ENCODE data around the gene CDC42EP2.
"Not testable (repeated sequence)": the region's sequence is repeated elsewhere in the genome, so short reads cannot be mapped to it uniquely, and the experiment has no call there.

The CDC42EP2 gene

DNA sequence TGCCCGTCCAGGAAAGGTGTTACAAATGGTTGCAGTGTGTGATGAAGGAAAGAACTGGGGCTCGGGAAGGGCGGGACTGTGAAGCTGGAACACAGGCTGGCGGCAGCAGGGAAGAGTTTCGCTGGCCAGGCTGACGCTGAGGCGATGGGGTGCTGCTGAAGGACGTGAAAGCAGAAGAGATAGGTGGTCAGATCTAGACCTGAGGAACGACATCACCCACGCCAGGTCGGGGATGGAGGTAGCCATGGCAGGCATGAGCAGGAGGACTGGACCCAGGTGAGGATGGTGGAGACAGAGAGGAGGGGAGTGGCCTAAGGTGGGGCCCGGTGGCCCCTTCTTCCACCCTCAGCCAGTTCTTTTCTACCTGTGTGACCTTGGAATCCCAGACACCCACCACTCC lies 9.1 kb downstream of the CDC42EP2 start:
- H3K9me3 ChIP-seq (replicated peaks; ENCODE audit: low read length): no peaks in the 10 kb centered on the region
- no peaks in the 10 kb centered on the region for H3K27me3 ChIP-seq (ENCODE audit: control insufficient read depth, insufficient read depth, low read length)
- H3K9ac ChIP-seq (ENCODE audit: low read depth, low read length): no peak overlapping the region
- H3K4me2 ChIP-seq (ENCODE audit: low read length): no peak overlapping the region
- peaks cover 37% of the 10 kb centered on the region for H3K36me3 ChIP-seq (ENCODE audit: insufficient read depth, low read length)
- no peak overlapping the region for H3K4me3 ChIP-seq (ENCODE audit: low read length)
- H3K4me1 ChIP-seq (ENCODE audit: control insufficient read depth, insufficient read depth, low read length): no peaks in the 10 kb centered on the region

DNA sequence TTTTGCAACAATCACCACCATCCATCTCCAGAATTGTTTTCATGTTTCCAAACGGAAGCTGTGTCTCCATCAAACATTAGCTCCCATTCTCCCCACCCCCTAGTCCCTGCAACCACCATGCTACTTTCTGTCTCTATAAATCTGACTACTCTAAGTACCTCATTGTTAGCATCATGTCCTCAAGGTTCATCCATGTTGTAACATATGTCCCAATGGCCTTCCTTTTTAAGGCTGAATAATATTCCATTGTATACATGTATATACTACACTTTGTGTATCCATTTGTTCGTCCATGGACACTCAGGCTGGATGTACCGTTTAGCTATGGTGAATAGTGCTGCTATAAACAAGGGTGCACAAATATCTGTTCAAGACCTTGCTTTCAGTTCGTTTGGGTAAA lies 10.8 kb downstream of the CDC42EP2 start:
- Histone ChIP-seq H3K4me3 (ENCODE audit: low read length) (no peak overlapping the region), H3K9ac (ENCODE audit: low read depth, low read length) (no peak overlapping the region), H3K4me2 (ENCODE audit: low read length) (no peak overlapping the region), H3K9me3 (replicated peaks; ENCODE audit: low read length) (no peaks in the 10 kb centered on the region), H3K4me1 (ENCODE audit: control insufficient read depth, insufficient read depth, low read length) (peaks cover 8% of the 10 kb centered on the region), H3K36me3 (ENCODE audit: insufficient read depth, low read length) (peaks cover 27% of the 10 kb centered on the region), H3K27me3 (ENCODE audit: control insufficient read depth, insufficient read depth, low read length) (no peaks in the 10 kb centered on the region)

DNA sequence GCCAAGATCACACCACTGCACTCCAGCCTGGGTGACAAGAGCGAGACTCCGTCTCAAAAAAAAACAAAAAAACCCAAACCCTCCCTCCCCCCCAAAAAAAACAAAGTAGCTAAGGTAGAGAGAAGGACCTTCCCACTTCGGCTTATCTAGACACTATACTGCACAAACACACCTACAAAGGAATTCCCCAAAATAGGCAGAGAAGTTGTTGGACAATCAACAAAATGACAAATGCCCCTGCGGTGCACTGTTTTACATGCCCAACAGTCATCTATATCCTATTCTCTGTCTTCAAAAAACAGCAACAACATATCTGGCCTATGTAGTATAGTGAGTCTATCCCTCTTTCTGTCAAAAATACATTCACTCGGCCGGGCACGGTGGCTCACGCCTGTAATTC lies 12.4 kb downstream of the CDC42EP2 start:
- no peaks in the 10 kb centered on the region for H3K9me3 ChIP-seq (replicated peaks; ENCODE audit: low read length)

DNA sequence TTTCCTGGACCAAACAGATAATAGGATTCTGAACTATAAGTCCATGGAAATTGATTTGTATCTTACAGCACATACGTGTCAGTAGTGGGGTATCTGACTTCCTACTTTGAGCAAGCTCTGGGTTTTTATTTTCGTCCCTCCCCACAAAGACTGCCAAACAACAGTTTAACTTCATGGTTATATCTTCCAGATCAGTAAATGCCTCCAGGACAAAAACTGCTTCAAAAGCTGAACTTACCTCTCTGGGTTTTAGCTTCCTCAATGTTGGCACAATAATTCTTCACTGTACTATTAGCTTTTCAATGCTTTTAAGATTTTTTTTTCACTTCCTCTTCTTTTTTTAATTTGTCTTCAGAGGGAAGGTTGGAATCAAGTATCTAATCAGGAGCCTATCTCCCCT lies 14.8 kb downstream of the CDC42EP2 start:
- Histone ChIP-seq H3K27me3 (ENCODE audit: control insufficient read depth, insufficient read depth, low read length) (no peaks in the 10 kb centered on the region), H3K4me2 (ENCODE audit: low read length) (peak overlapping the region; percentile 50), H3K4me1 (ENCODE audit: control insufficient read depth, insufficient read depth, low read length) (peaks cover 8% of the 10 kb centered on the region), H3K4me3 (ENCODE audit: low read length) (no peak overlapping the region), H3K9me3 (replicated peaks; ENCODE audit: low read length) (no peaks in the 10 kb centered on the region), H3K36me3 (ENCODE audit: insufficient read depth, low read length) (no peaks in the 10 kb centered on the region), H3K9ac (ENCODE audit: low read depth, low read length) (peak overlapping the region; percentile 64)

More for the DNA sequence above, 12.4 kb downstream of the CDC42EP2 start:
- Histone ChIP-seq H3K27me3 (ENCODE audit: control insufficient read depth, insufficient read depth, low read length) (no peaks in the 10 kb centered on the region), H3K4me1 (ENCODE audit: control insufficient read depth, insufficient read depth, low read length) (peaks cover 8% of the 10 kb centered on the region), H3K4me3 (ENCODE audit: low read length) (no peak overlapping the region), H3K36me3 (ENCODE audit: insufficient read depth, low read length) (peaks cover 12% of the 10 kb centered on the region), H3K4me2 (ENCODE audit: low read length) (no peak overlapping the region), H3K9ac (ENCODE audit: low read depth, low read length) (no peak overlapping the region)

DNA sequence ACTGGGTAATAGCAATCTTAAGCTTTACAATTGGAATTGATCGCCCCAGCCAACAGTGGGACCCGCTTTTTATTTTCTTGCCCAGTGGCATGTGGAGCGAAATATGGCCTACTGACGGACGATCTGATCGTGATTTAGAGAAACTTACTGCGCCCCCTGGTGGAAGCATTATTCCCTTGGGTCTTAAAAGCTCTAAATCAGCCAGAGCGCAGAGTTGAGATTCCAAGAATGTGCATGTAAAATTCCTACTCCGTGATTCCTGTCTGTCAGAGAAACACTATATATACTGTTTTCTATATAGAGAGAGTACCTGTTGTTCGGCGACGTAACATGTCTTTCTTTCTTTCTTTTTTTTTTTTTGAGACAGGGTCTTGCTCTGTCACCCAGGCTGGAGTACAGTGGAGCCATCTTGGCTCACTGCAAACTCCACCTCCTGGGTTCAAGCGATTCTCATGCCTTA lies 15.3 kb downstream of the CDC42EP2 start:
- H3K9me3 ChIP-seq (replicated peaks; ENCODE audit: low read length): no peaks in the 10 kb centered on the region
- H3K36me3 ChIP-seq (ENCODE audit: insufficient read depth, low read length): no peaks in the 10 kb centered on the region
- H3K27me3 ChIP-seq (ENCODE audit: control insufficient read depth, insufficient read depth, low read length): no peaks in the 10 kb centered on the region
- peaks cover 8% of the 10 kb centered on the region for H3K4me1 ChIP-seq (ENCODE audit: control insufficient read depth, insufficient read depth, low read length)
- peak overlapping the region; percentile 50 for H3K4me2 ChIP-seq (ENCODE audit: low read length)
- H3K4me3 ChIP-seq (ENCODE audit: low read length): no peak overlapping the region
- H3K9ac ChIP-seq (ENCODE audit: low read depth, low read length): peak overlapping the region; percentile 64

DNA sequence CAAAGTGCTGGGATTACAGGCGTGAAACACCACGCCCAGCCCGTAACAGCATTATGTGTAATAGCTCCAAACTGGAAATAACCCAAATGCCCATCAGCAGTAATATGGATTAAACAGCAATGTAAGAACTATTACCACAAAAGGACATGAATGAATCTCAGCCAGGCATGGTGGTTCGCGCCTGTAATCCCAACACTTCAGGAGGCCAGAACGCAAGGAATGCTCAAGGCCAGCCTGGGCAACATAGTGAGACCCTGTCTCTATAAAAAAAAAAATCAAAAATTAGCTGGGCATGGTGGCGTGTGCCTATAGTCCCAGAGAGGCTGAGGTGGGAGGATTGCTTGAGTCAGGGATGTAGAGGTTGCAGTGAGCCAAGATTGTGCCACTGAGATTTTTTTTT lies 15.9 kb downstream of the CDC42EP2 start:
- H3K4me3 ChIP-seq (ENCODE audit: low read length): no peak overlapping the region
- H3K36me3 ChIP-seq (ENCODE audit: insufficient read depth, low read length): no peaks in the 10 kb centered on the region
- H3K27me3 ChIP-seq (ENCODE audit: control insufficient read depth, insufficient read depth, low read length): no peaks in the 10 kb centered on the region
- peaks cover 13% of the 10 kb centered on the region for H3K4me1 ChIP-seq (ENCODE audit: control insufficient read depth, insufficient read depth, low read length)
- no peaks in the 10 kb centered on the region for H3K9me3 ChIP-seq (replicated peaks; ENCODE audit: low read length)
- no peak overlapping the region for H3K4me2 ChIP-seq (ENCODE audit: low read length)
- H3K9ac ChIP-seq (ENCODE audit: low read depth, low read length): no peak overlapping the region

DNA sequence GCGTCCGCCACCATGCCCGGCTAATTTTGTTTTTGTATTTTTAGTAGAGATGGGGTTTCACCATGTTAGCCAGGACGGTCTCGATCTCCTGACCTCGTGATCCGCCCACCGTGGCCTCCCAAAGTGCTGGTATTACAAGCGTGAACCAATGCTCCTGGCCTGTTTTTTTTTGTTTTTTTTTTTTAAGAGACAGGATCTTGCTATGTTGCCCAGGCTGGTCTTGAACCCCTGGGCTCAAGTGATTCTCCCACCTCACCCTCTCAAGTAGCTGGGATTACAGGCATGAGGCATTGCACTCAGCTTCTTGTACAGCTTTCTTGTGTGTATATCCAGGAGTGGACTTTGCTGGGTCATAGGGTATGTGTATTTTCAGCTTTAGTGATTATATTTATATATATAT lies 17.9 kb downstream of the CDC42EP2 start:
- H3K36me3 ChIP-seq (ENCODE audit: insufficient read depth, low read length); H3K27me3 ChIP-seq (ENCODE audit: control insufficient read depth, insufficient read depth, low read length); H3K4me3 ChIP-seq (ENCODE audit: low read length); H3K9me3 ChIP-seq (replicated peaks; ENCODE audit: low read length); H3K4me2 ChIP-seq (ENCODE audit: low read length); H3K9ac ChIP-seq (ENCODE audit: low read depth, low read length): not testable (repeated sequence)
- peaks cover 14% of the 10 kb centered on the region for H3K4me1 ChIP-seq (ENCODE audit: control insufficient read depth, insufficient read depth, low read length)

DNA sequence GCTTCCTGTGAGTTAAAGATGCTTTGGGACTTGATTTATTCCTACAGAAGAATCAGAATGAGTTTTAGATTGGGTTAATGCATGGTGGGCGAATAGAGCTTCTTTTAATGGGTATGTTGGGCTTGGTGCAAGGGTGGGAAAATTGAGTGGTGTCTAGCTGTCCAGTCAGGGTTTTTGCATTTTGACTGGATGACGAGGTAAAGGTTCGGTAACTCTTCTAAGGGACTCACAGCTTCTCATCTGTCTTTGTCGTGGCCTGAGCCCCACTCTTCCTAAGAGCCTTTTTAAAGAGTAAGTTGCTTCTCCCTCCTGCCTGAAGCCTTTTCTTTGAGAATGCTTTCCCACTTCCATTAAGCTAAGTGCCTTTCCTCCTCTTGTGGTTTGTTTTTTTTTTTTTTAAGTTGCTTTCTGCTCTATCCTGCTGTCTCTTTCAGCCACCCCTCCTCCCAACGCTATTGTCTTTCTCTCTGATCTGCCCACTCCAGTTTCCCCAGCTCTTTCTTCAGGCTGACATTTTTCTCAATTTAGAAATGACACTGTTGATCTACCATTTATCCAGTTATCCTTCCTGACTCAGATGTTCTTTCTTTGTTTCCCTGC lies 20.1 kb downstream of the CDC42EP2 start:
- peak overlapping the region; percentile 95 for H3K4me2 ChIP-seq (ENCODE audit: low read length)
- peak overlapping the region; percentile 99 for H3K4me3 ChIP-seq (ENCODE audit: low read length)
- H3K27me3 ChIP-seq (ENCODE audit: control insufficient read depth, insufficient read depth, low read length): no peaks in the 10 kb centered on the region
- peaks cover 9% of the 10 kb centered on the region for H3K4me1 ChIP-seq (ENCODE audit: control insufficient read depth, insufficient read depth, low read length)
- H3K9me3 ChIP-seq (replicated peaks; ENCODE audit: low read length): no peaks in the 10 kb centered on the region
- peak overlapping the region; percentile 98 for H3K9ac ChIP-seq (ENCODE audit: low read depth, low read length)
- peaks cover 12% of the 10 kb centered on the region for H3K36me3 ChIP-seq (ENCODE audit: insufficient read depth, low read length)

DNA sequence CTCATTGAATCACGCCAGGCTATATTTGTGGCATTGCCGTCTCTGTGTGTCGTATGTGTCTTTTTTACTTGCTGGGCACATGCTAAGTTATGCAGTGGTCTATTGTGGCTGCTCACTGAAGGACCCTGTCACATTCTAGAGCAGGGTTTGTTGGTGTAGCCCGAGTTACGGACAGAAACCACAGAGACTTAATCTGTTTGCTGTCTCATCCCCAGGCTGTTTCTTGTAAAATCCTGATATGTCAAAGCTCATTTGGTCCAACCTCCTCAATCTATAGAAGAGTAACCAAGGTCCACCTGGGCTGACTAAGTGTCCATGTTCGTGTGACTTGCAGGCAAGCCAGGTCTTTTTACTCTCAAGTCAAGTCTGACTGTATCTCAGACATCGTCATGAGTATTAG lies 24.0 kb downstream of the CDC42EP2 start:
- H3K9me3 ChIP-seq (replicated peaks; ENCODE audit: low read length): no peaks in the 10 kb centered on the region
- no peak overlapping the region for H3K9ac ChIP-seq (ENCODE audit: low read depth, low read length)
- H3K4me1 ChIP-seq (ENCODE audit: control insufficient read depth, insufficient read depth, low read length): peaks cover 6% of the 10 kb centered on the region
- H3K4me2 ChIP-seq (ENCODE audit: low read length): no peak overlapping the region
- no peak overlapping the region for H3K4me3 ChIP-seq (ENCODE audit: low read length)
- no peaks in the 10 kb centered on the region for H3K27me3 ChIP-seq (ENCODE audit: control insufficient read depth, insufficient read depth, low read length)
- peaks cover 47% of the 10 kb centered on the region for H3K36me3 ChIP-seq (ENCODE audit: insufficient read depth, low read length)

DNA sequence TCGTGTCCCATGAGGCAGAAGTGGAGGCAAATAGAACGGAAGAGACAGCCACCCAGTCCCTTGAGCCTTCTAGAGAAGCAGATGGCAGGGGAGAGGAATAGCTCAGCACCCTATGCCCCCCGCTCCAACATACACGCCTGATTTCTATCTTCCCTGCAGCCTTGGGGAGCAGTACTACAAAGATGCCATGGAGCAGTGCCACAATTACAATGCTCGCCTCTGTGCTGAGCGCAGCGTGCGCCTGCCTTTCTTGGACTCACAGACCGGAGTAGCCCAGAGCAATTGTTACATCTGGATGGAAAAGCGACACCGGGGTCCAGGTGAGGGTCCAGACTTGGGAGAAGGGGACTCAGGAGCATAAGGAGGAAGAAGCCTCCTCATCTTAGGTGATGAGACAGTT lies 25.6 kb downstream of the CDC42EP2 start:
- no peak overlapping the region for H3K4me2 ChIP-seq (ENCODE audit: low read length)
- H3K4me1 ChIP-seq (ENCODE audit: control insufficient read depth, insufficient read depth, low read length): peaks cover 4% of the 10 kb centered on the region
- no peak overlapping the region for H3K9ac ChIP-seq (ENCODE audit: low read depth, low read length)
- no peak overlapping the region for H3K4me3 ChIP-seq (ENCODE audit: low read length)
- no peaks in the 10 kb centered on the region for H3K9me3 ChIP-seq (replicated peaks; ENCODE audit: low read length)
- H3K36me3 ChIP-seq (ENCODE audit: insufficient read depth, low read length): peaks cover 63% of the 10 kb centered on the region
- no peaks in the 10 kb centered on the region for H3K27me3 ChIP-seq (ENCODE audit: control insufficient read depth, insufficient read depth, low read length)

DNA sequence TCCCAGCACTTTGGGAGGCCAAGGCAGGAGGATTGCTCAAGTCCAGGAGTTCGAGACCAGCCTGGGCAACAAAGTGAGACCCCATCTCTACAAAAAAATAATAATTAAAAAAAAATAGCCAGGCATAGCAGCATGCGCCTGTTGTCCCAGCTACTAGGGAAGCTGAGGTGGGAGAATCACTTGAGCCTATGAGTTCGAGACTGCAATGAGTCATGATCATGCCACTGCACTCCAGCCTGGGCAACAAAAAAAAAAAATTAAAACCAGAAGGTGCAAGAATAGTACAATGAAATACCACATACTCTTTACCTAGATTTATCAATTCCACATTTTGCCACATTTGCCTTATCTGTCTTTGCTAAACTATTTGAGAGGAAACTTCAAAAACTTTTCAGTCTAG lies 27.2 kb downstream of the CDC42EP2 start:
- H3K4me1 ChIP-seq (ENCODE audit: control insufficient read depth, insufficient read depth, low read length): no peaks in the 10 kb centered on the region
- no peak overlapping the region for H3K9ac ChIP-seq (ENCODE audit: low read depth, low read length)
- H3K27me3 ChIP-seq (ENCODE audit: control insufficient read depth, insufficient read depth, low read length): no peaks in the 10 kb centered on the region
- peaks cover 78% of the 10 kb centered on the region for H3K36me3 ChIP-seq (ENCODE audit: insufficient read depth, low read length)
- H3K9me3 ChIP-seq (replicated peaks; ENCODE audit: low read length): no peaks in the 10 kb centered on the region
- H3K4me3 ChIP-seq (ENCODE audit: low read length): no peak overlapping the region
- H3K4me2 ChIP-seq (ENCODE audit: low read length): no peak overlapping the region

DNA sequence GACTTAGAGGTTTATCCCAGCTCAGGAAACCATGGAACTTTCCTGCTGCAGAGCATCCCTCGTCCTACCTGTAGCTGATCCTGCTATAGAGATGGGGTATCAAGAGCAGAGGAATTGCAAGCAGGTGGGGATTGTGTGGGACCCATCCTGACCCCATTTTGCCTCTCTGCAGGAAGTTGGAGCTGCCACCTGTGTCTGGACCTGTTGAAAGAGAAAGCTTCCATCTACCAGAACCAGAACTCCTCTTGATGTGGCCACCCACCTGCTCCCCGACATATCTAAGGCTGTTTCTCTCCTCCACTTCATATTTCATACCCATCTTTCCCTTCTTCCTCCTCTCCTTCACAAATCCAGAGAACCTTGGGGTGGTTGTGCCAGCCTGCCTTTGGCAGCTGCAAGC lies 36.8 kb downstream of the CDC42EP2 start:
- no peak overlapping the region for H3K4me2 ChIP-seq (ENCODE audit: low read length)
- H3K36me3 ChIP-seq (ENCODE audit: insufficient read depth, low read length): peaks cover 46% of the 10 kb centered on the region
- H3K9ac ChIP-seq (ENCODE audit: low read depth, low read length): no peak overlapping the region

More for the DNA sequence above, 36.8 kb downstream of the CDC42EP2 start:
- no peaks in the 10 kb centered on the region for H3K9me3 ChIP-seq (replicated peaks; ENCODE audit: low read length)
- no peak overlapping the region for H3K4me3 ChIP-seq (ENCODE audit: low read length)
- H3K4me1 ChIP-seq (ENCODE audit: control insufficient read depth, insufficient read depth, low read length): peaks cover 22% of the 10 kb centered on the region
- peaks cover 12% of the 10 kb centered on the region for H3K27me3 ChIP-seq (ENCODE audit: control insufficient read depth, insufficient read depth, low read length)
